ENCODE data around the gene SMIM22.

DNA sequence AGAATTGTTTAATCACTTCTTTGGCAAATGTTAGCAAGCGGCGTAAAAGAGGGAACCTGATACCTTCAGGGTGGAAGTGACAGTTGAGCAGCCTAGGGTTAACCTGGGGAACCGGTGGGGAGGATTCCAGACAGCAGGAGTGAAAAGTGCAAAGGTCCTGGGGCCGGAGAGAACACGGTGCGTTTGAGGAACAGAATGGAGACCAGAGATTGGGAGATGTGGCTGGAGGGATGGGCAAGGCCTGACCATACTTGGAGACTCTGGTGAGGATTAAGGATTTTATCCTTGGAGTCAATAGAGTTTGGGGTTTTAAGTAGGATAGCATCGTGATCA is 25.9 kb upstream of the SMIM22 start:
- TF ChIP-seq CTCF (IDR thresholded peaks at IDR 0.05), result no peak
- no peak for TF ChIP-seq POLR2A (IDR thresholded peaks at IDR 0.05)
- no peak for TF ChIP-seq POLR2AphosphoS5 (IDR thresholded peaks at IDR 0.05)
